Activated CD8-positive, alpha-beta T cell treated with anti-CD3 and anti-CD28 coated beads for 36 hours (primary cell): Measurements from ENCODE around the gene STEEP1. TPM values are rescaled to one million over a fixed set of nuclear protein-coding genes. Genes with fewer than 3 reads are reported as not detected.

Source experiments
- ATAC-seq: fragments of 200-7000 bp; cut with Tn5 transposase; one replicate; pipeline ENCODE4 v1.10.0; 2021; ENCODE audit warnings: mild to moderate bottlenecking, moderate library complexity
- CTCF ChIA-PET: fragments of 350-600 bp; sonication (Branson Sonifier 250); formaldehyde crosslinking; loops from one replicate; lab custom pipeline; 2021; ENCODE audit warnings: antibody characterized with exemption; lab: Charles Lee
- POLR2A ChIA-PET: fragments of 350-600 bp; sonication (Branson Sonifier 250); formaldehyde crosslinking; loops from one replicate; lab custom pipeline; 2021; ENCODE audit warnings: antibody characterized with exemption; lab: Charles Lee
- DNase-seq: peaks from one replicate; pipeline ENCODE4 v3.0.0-alpha.2; 2020
- H3K27ac Mint-ChIP-seq: one replicate; pipeline ENCODE4 v1.8.0; 2021; ENCODE audit warnings: mild to moderate bottlenecking, mixed read lengths
- H3K27me3 Mint-ChIP-seq: one replicate; pipeline ENCODE4 v1.8.0; 2021; ENCODE audit warnings: mixed read lengths
- H3K36me3 Mint-ChIP-seq: one replicate; pipeline ENCODE4 v1.8.0; 2021; ENCODE audit warnings: low read depth, mixed read lengths
- H3K4me1 Mint-ChIP-seq: one replicate; pipeline ENCODE4 v1.8.0; 2021; ENCODE audit warnings: low read depth, mixed read lengths
- H3K4me3 Mint-ChIP-seq: one replicate; pipeline ENCODE4 v1.8.0; 2021; ENCODE audit warnings: mild to moderate bottlenecking, moderate library complexity, mixed read lengths
- H3K9me3 Mint-ChIP-seq: one replicate; pipeline ENCODE4 v1.8.0; 2021; ENCODE audit warnings: mixed read lengths
- CTCF ChIP-seq: fragments of 200-600 bp; IDR thresholded peaks from one replicate; pipeline ENCODE4 v1.8.0; 2022; ENCODE audit warnings: antibody characterized with exemption, mild to moderate bottlenecking
- intact Hi-C: fragments of 100-400 bp; cut with micrococcal nuclease; formaldehyde crosslinking; loops from one replicate; pipeline ENCODE4 v1.10.0; 2022
- total RNA-seq, 2 experiments: library from RNA; stranded (reverse); gene quantifications; one replicate each; pipeline ENCODE4 v1.2.3, GENCODE V29; 2021

The STEEP1 gene
- total RNA-seq, 2 experiments from 2014 or later = 18.2 to 19.2 TPM

GRCh38 chrX:119605464-119606279, 40.5 kb upstream of the STEEP1 start:
- ChIA-PET CTCF (interaction anchor here (1.1 to 1.9 kb wide), 4 partner anchors 14 to 148 kb away, joined by 4 to 5 read pairs (median 5); partner anchors contain the start of gene SEPTIN6), POLR2A (interaction anchor here (0.7 to 3.5 kb wide), 12 partner anchors 11 to 186 kb away, joined by 3 to 11 read pairs (median 4); partner anchors contain the start of genes RPL39, STEEP1 and UBE2A)
- no peak for TF ChIP-seq CTCF
- DNase-seq (peak; percentile 60), ATAC-seq (peak; percentile 50)
- peak overlapping the region; percentile 95 for H3K27ac Mint-ChIP-seq
- no peaks in the 10 kb centered on the region for H3K9me3 Mint-ChIP-seq
- peak overlapping the region; percentile 88 for H3K4me3 Mint-ChIP-seq
- H3K36me3 Mint-ChIP-seq = peaks cover 19% of the 10 kb centered on the region
- H3K27me3 Mint-ChIP-seq = no peaks in the 10 kb centered on the region
- peaks cover 33% of the 10 kb centered on the region for H3K4me1 Mint-ChIP-seq
- intact Hi-C loops = loop anchor here (10.0 kb wide), 2 partner anchors 91 to 149 kb away; partner anchors contain the start of gene SOWAHD

- CTCF ChIA-PET = interaction anchor here (1.9 kb wide), 1 partner anchor 88 kb away, joined by 5 read pairs; the partner anchor contains the start of gene SEPTIN6
- H3K4me1 Mint-ChIP-seq = peaks cover 36% of the 10 kb centered on the region
- no peaks in the 10 kb centered on the region for H3K27me3 Mint-ChIP-seq
- POLR2A ChIA-PET = interaction anchor here (1.0 to 3.5 kb wide), 3 partner anchors 12 to 86 kb away, joined by 4 to 11 read pairs (median 5); no protein-coding TSS in a partner anchor
- DNase-seq (peak; percentile 10), ATAC-seq (no peak)
- no peaks in the 10 kb centered on the region for H3K9me3 Mint-ChIP-seq
- H3K27ac Mint-ChIP-seq = peak overlapping the region; percentile 84
- peak overlapping the region; percentile 88 for H3K4me3 Mint-ChIP-seq
- H3K36me3 Mint-ChIP-seq = peaks cover 20% of the 10 kb centered on the region
- TF ChIP-seq CTCF = no peak
- intact Hi-C loops = loop anchor here (10.0 kb wide), 2 partner anchors 90 to 150 kb away; partner anchors contain the start of gene SOWAHD
Observed at GRCh38 chrX:119604766-119605463, 39.7 kb upstream of the STEEP1 start.

GRCh38 chrX:119602701-119603255, 37.6 kb upstream of the STEEP1 start:
- peaks cover 43% of the 10 kb centered on the region for H3K4me1 Mint-ChIP-seq
- no peak for TF ChIP-seq CTCF
- ChIA-PET CTCF (interaction anchor here (1.3 kb wide), 1 partner anchor 152 kb away, joined by 4 read pairs; no protein-coding TSS in a partner anchor), POLR2A (interaction anchor here (1.0 to 1.8 kb wide), 2 partner anchors 28 to 88 kb away, joined by 3 to 5 read pairs; no protein-coding TSS in a partner anchor)
- no peak for DNase-seq
- no peaks in the 10 kb centered on the region for H3K9me3 Mint-ChIP-seq
- no peak overlapping the region for H3K27ac Mint-ChIP-seq
- H3K4me3 Mint-ChIP-seq = no peak overlapping the region
- intact Hi-C loops = loop anchor here (10.0 kb wide), 2 partner anchors 88 to 152 kb away; partner anchors contain the start of gene SOWAHD
- peaks cover 26% of the 10 kb centered on the region for H3K36me3 Mint-ChIP-seq
- H3K27me3 Mint-ChIP-seq = no peaks in the 10 kb centered on the region
- no peak for ATAC-seq

GRCh38 chrX:119589810-119590209, 24.6 kb upstream of the STEEP1 start:
- no peak overlapping the region for H3K4me3 Mint-ChIP-seq
- H3K27me3 Mint-ChIP-seq = no peaks in the 10 kb centered on the region
- no peaks in the 10 kb centered on the region for H3K9me3 Mint-ChIP-seq
- H3K36me3 Mint-ChIP-seq = peaks cover 28% of the 10 kb centered on the region
- H3K4me1 Mint-ChIP-seq = peaks cover 3% of the 10 kb centered on the region
- intact Hi-C loops = no loop called here
- POLR2A ChIA-PET = interaction anchor here (1.2 to 1.3 kb wide), 2 partner anchors 11 to 13 kb away, joined by 3 read pairs; no protein-coding TSS in a partner anchor
- CTCF ChIA-PET = interaction anchor here (0.9 to 1.4 kb wide), 2 partner anchors 74 to 140 kb away, joined by 3 to 4 read pairs; no protein-coding TSS in a partner anchor
- no peak for TF ChIP-seq CTCF
- ATAC-seq (no peak), DNase-seq (no peak)
- H3K27ac Mint-ChIP-seq = no peak overlapping the region
